HCT116 (cell line): ENCODE measurements around the gene ELL2.

Experiments used
- CTCF ChIP-seq, 3 experiments: fragments of 200-600 bp in 1 of 3; sonication (generic) in 1 of 3; IDR thresholded peaks in 2 of 3; conservative IDR thresholded peaks in 1 of 3; 2 replicates each; pipeline ENCODE4 v1.5.1; 2012 to 2017; ENCODE audit warnings: low read depth in 2 of 3, low read length in 2 of 3, antibody characterized with exemption in 1 of 3, borderline replicate concordance in 1 of 3, control low read depth in 1 of 3, mild to moderate bottlenecking in 1 of 3, mixed read lengths in 1 of 3, mixed run types in 1 of 3, moderate library complexity in 1 of 3; ENCODE audit not compliant: insufficient read depth in 1 of 3
- EGR1 ChIP-seq: IDR thresholded peaks from 2 replicates; pipeline ENCODE4 v1.6.1; 2012; ENCODE audit warnings: low read depth
- EZH2 ChIP-seq: fragments of 200-600 bp; sonication (generic); IDR thresholded peaks from 2 replicates; pipeline ENCODE4 v1.6.1; 2017; ENCODE audit warnings: antibody characterized with exemption, mixed run types
- EZH2phosphoT487 ChIP-seq: fragments of 200-600 bp; IDR thresholded peaks from 2 replicates; pipeline ENCODE4 v1.6.1; 2018; ENCODE audit warnings: antibody characterized with exemption, borderline replicate concordance
- POLR2AphosphoS5 ChIP-seq: IDR thresholded peaks from 2 replicates; pipeline ENCODE4 v1.6.1; 2011; ENCODE audit warnings: mild to moderate bottlenecking, low read depth, low read length, moderate library complexity
- ZNF274 ChIP-seq: fragments of 200-500 bp; sonication (Bioruptor generic); IDR thresholded peaks from 2 replicates; pipeline ENCODE4 v1.6.1; 2014; ENCODE audit warnings: mild to moderate bottlenecking, low read depth, low read length, inconsistent platforms

GRCh38 chr5:95942414-95942813 is 19.2 kb downstream of the ELL2 start:
- TF ChIP-seq ZNF274 (no peak), POLR2AphosphoS5 (no peak), CTCF (IDR thresholded peaks at IDR 0.05 in 2 of 3, conservative IDR thresholded peaks at IDR 0.05 in 1 of 3; ENCODE audit: borderline replicate concordance in 1 of 3, insufficient read depth in 1 of 3, low read depth in 2 of 3, low read length in 2 of 3) (no peak), EZH2 (no peak), EGR1 (no peak), EZH2phosphoT487 (no peak)
